GM23248 (cell line): Measurements from ENCODE around the gene CNGA4.
A peak's percentile ranks its signal among the peaks of the same experiment; 100 is the strongest.

Experiments used
- EZH2 ChIP-seq: fragments of 200-600 bp; sonication (generic); IDR thresholded peaks from 2 replicates; pipeline ENCODE4 v1.6.1; 2018; ENCODE audit warnings: antibody characterized with exemption, mild to moderate bottlenecking; ENCODE audit not compliant: insufficient read depth, poor library complexity, severe bottlenecking
- EZH2phosphoT487 ChIP-seq: fragments of 200-600 bp; sonication (generic); IDR thresholded peaks from 2 replicates; pipeline ENCODE4 v1.6.1; 2018; ENCODE audit warnings: antibody characterized with exemption, moderate library complexity, mild to moderate bottlenecking, low read depth; ENCODE audit not compliant: insufficient read depth

GRCh38 chr11:6260207-6260726 lies 21.4 kb downstream of the CNGA4 start:
- TF ChIP-seq EZH2 (peak; percentile 57), EZH2phosphoT487 (no peak)
